Esophagus mucosa (tissue), 1 donor: ENCODE results near the gene SAMSN1. TPM values are rescaled to one million over a fixed set of nuclear protein-coding genes. Genes with fewer than 3 reads are reported as not detected.
"Not testable (repeated sequence)": the region's sequence is repeated elsewhere in the genome, so short reads cannot be mapped to it uniquely, and the experiment has no call there.

Source experiments
- ATAC-seq: fragments of 200-7000 bp; cut with Tn5 transposase; one replicate; pipeline ENCODE4 v1.9.1; 2020
- total RNA-seq: library from RNA; stranded (reverse); gene quantifications from one replicate; pipeline ENCODE4 v1.2.4, GENCODE V29; 2023
- donor health status: DM: yes; HTN: yes; CAD: no.

SAMSN1 gene
- total RNA-seq, 1 donor from 2014 or later: 2.2 TPM

DNA sequence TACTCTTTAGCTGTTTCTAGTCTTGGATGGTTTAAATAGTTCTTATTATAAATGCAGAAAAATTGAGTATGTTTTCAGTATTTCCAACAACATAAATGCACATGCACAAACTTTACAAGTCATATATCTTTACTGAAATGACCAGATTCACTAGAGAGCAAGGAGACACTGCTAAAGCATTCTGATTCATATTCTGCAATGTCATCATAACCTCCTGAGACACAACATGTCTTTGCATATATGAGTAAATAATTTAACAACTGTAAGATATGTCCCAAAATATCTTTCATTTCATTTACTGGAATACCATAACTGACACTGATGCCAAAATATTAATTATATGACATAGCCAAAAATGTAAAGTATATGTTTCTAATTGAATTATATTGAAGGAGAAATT is 16.8 kb upstream of the SAMSN1 start:
- ATAC-seq: no peak

- no peak for ATAC-seq
Measured at GRCh38 chr21:14560555-14560954, 14.4 kb upstream of the SAMSN1 start.

GRCh38 chr21:14560139-14560538 is 14.0 kb upstream of the SAMSN1 start:
- ATAC-seq: no peak

GRCh38 chr21:14559102-14559501 is 13.0 kb upstream of the SAMSN1 start:
- no peak for ATAC-seq

DNA sequence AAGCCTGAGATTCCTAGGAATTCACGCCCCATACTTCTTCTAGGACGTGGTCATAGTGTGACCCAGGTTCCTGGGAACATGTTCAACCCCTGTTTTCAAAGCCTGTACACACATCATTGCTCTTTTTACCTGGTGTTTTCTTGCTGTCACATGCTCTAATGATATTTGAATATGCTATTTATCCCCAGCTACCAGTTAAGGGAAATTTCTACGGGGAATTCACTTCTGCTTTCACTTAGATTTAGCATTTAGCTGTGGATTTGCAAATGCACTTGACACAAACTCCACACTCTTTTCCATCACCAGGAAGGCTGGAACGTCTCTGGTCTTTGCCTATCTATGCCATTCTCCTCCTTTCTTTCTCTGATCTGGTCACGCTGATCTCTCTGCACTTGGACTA is 11.3 kb upstream of the SAMSN1 start:
- ATAC-seq: no peak

DNA sequence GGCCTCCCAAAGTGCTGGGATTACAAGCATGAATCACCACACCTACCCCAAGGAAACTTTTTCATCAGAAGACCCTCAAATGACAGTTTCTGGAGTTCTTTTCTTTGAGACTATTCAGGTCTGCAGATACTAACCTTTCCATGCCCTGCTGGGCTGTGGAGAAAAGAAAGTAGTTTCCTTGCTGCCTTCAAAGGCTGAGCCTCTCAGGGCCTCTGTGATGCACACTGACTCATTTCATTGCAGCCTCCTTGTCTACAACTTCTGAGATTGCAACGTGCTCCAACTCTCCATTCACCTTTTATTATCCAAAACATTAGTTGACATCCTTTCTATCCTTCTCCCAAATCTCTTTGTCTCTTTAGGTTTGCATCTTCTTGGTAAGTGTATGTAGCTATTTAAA is 8.8 kb upstream of the SAMSN1 start:
- ATAC-seq: no peak

GRCh38 chr21:14553422-14553821 is 7.3 kb upstream of the SAMSN1 start:
- ATAC-seq: no peak

GRCh38 chr21:14551741-14552140 is 5.6 kb upstream of the SAMSN1 start:
- no peak for ATAC-seq

- ATAC-seq: peak; percentile 35
Measured at GRCh38 chr21:14550135-14550534, 4.0 kb upstream of the SAMSN1 start.

DNA sequence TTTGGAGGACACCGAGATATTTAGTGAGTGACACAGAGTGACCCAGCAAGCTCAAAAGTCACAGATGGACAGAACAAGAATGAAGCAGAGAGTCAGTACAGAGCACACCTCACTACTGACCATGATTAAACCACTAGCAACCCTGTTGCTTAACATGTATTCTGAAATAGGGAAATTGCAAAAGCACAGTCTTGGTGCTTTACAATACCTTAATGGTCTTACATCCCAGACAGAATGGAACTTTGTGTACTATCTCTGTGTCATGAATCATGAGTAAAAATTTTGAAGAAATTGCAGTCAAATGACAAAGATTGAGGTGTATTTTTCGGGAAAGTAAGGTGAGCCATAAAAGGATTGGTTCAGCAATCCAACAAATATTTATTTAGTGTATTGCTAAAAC is 2.7 kb upstream of the SAMSN1 start:
- no peak for ATAC-seq

- ATAC-seq: no peak
Measured at GRCh38 chr21:14547834-14548513, 1.9 kb upstream of the SAMSN1 start.

GRCh38 chr21:14546719-14547118 is 604 bp upstream of the SAMSN1 start:
- ATAC-seq: not testable (repeated sequence)

DNA sequence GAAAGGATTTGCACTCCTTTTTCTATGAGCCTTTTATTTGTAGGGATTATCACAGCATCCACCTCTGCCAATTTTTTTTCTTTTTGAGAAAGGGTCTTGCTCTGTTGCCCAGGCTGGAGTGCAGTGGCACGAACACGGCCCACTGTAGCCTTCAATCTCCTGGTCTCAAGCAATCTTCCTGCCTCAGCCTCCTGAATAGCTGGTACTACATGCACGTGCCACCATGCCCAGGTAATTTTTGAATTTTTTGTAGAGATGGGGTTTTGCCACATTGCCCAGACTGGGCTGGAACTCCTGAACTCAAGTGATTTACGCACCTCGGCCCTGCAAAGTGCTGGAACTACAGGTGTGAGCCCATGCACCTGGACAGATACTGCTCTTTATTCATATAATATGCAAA is 2.1 kb downstream of the SAMSN1 start:
- no peak for ATAC-seq

GRCh38 chr21:14542638-14543037 is 3.5 kb downstream of the SAMSN1 start:
- ATAC-seq: no peak

DNA sequence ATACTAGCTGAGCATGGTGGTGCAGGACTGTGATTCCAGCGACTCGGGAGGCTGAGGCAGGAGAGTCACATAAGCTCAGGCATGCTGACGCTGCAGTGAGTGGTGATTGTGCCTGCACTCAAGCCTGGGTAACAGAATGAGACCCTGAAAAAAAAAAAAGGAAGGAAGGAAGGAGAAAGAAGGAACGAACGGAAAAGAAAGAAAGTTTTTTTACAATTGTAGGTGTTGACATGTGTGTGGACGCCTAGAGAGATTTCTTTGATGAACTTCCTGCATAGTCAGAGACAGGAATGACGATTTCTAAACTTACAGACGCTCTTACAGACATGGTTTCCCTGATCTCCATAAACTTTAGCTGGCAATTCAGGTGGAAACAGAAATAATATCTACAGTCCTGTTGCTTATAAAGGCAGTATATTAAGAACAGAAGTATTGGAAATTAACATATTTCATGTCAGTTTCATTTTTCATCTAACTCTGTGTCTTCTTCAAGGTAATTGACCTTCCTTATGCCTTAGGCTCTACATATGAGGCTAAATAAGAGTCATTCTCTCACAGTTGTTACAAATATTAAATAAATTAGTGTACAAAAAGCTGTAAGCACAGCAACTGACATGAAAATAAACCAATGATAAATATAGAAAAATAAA is 4.1 kb downstream of the SAMSN1 start:
- ATAC-seq: no peak

- no peak for ATAC-seq
Measured at GRCh38 chr21:14538483-14538882, 7.6 kb downstream of the SAMSN1 start.

DNA sequence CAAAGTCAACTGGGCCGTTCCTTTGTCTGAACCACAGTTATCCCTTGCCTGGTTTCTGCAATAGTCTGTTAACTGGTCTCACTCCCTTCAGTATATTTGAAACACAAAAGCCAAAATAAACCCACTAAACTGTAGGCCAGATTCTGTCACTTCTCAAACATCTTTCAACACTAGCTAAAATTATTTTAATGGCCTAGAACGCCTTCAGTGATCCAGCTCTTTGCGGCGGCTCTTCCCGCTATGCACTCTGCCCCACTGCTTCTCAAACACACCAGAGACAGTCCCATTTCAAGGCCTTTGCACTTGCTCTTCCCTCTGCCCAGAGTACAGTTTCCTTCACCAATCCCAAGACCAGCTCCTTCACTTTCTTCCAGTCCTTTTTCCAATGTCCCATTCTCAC is 9.2 kb downstream of the SAMSN1 start:
- no peak for ATAC-seq

- ATAC-seq: no peak
Measured at GRCh38 chr21:14535702-14536101, 10.4 kb downstream of the SAMSN1 start.

DNA sequence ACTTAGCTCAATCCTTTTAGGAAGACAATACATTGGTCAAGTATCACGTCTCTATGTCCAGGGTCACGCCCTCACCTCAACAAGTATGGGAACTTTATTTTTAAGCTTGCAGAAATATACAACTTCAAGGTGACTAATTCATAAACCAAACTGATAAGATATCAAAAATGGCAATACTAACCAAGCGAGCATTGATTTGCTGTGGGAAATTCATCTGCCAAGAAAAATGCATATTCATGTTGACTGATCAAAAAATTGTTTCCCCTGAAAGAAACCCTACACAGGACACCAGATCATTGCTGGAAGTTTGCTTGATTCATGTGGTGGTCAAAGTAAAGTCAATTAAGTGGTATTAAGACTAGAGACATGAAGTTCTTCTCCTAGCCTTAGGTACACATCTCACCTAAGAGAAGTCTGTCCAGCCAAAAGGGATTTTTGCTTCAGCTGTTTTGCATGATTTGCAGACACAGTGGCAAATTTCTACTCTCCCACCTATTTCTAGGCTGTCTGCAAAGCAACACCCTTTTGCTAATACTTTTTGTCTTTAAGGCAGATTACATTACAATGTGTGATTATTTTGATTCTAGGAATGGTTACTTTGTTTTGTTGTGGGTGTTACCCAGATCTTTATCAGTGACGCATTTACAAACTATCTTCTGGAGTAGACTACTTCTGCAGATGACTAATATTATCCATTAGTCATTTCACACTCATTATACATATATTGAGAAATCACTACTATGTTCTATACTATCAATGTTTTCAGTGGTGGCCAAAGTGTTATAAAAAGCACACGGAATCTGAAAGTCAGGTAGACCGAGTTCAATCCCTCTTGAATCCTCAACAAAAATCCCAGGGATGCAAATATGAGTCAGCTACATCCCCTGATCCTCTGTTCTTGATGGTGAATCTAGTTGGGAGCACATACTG is 12.4 kb downstream of the SAMSN1 start:
- peak; percentile 92 for ATAC-seq

- ATAC-seq: no peak
Measured at GRCh38 chr21:14531757-14532316, 14.3 kb downstream of the SAMSN1 start.

GRCh38 chr21:14530592-14530991 is 15.5 kb downstream of the SAMSN1 start:
- ATAC-seq: no peak

- no peak for ATAC-seq
Measured at GRCh38 chr21:14528815-14529214, 17.3 kb downstream of the SAMSN1 start.
